SJCRH30 (cell line): Measurements from ENCODE around the gene CCDC183. TPM values are rescaled to one million over a fixed set of nuclear protein-coding genes. Genes with fewer than 3 reads are reported as not detected.

Experiments
- DNase-seq, 2 experiments: peaks; one replicate each; pipeline ENCODE4 v3.0.0-alpha.2; 2015 to 2020
- H3K27ac ChIP-seq: fragments of 250-450 bp; sonication (Bioruptor Pico); 2 replicates; pipeline ENCODE4 v1.5.1; 2020; ENCODE audit warnings: mild to moderate bottlenecking, moderate library complexity
- H3K27me3 ChIP-seq: fragments of 250-450 bp; sonication (Bioruptor Pico); 2 replicates; pipeline ENCODE4 v1.5.1; 2020; ENCODE audit warnings: mild to moderate bottlenecking, moderate library complexity
- H3K36me3 ChIP-seq: fragments of 250-450 bp; sonication (Bioruptor Pico); 2 replicates; pipeline ENCODE4 v1.5.1; 2020; ENCODE audit warnings: mild to moderate bottlenecking, moderate library complexity
- H3K4me1 ChIP-seq: fragments of 250-450 bp; sonication (Bioruptor Pico); 2 replicates; pipeline ENCODE4 v1.5.1; 2020; ENCODE audit warnings: mild to moderate bottlenecking, moderate library complexity
- H3K4me3 ChIP-seq: fragments of 250-450 bp; sonication (Bioruptor Pico); 2 replicates; pipeline ENCODE4 v1.5.1; 2020; ENCODE audit warnings: mild to moderate bottlenecking, moderate library complexity
- H3K9me3 ChIP-seq: fragments of 250-450 bp; sonication (Bioruptor Pico); replicated peaks from 2 replicates; pipeline ENCODE4 v1.5.1; 2020; ENCODE audit warnings: mild to moderate bottlenecking, moderate library complexity
- total RNA-seq: library from RNA; depleted of rRNA; stranded (reverse); fragments of >200 nt; shearing (Covaris generic); gene quantifications from 2 replicates; pipeline ENCODE4 v1.2.3, GENCODE V29; 2014; rRNA removed

Gene CCDC183
- total RNA-seq, 1 experiment from 2014 or later, result 0.14 TPM

DNA sequence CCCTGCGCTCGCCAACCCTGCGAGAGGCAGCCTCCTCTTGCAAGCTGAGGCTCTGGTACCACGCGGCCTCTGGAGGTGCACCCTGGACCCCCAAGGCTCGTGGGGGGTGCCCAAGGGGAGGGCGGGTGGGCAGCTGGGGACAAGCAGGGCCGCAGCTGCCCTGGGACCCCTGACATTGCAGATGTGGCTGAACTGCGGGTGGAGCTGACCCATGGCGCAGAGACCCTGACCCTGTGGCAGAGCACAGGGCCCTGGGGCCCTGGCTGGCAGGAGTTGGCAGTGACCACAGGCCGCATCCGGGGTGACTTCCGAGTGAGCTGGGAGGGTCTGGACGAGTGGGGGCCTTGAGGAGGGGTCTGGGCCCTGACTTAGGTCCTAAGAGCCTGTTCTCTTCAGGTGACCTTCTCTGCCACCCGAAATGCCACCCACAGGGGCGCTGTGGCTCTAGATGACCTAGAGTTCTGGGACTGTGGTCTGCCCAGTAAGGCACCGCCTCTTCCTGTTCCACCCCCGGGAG lies 57.5 kb downstream of the CCDC183 start:
- DNase-seq, result no peak
- H3K9me3 ChIP-seq, result no peaks in the 10 kb centered on the region
- no peak overlapping the region for H3K27ac ChIP-seq
- H3K27me3 ChIP-seq, result no peaks in the 10 kb centered on the region
- no peaks in the 10 kb centered on the region for H3K36me3 ChIP-seq
- H3K4me3 ChIP-seq, result no peak overlapping the region
- no peaks in the 10 kb centered on the region; the same call in 1 of the 2 replicates for H3K4me1 ChIP-seq

DNA sequence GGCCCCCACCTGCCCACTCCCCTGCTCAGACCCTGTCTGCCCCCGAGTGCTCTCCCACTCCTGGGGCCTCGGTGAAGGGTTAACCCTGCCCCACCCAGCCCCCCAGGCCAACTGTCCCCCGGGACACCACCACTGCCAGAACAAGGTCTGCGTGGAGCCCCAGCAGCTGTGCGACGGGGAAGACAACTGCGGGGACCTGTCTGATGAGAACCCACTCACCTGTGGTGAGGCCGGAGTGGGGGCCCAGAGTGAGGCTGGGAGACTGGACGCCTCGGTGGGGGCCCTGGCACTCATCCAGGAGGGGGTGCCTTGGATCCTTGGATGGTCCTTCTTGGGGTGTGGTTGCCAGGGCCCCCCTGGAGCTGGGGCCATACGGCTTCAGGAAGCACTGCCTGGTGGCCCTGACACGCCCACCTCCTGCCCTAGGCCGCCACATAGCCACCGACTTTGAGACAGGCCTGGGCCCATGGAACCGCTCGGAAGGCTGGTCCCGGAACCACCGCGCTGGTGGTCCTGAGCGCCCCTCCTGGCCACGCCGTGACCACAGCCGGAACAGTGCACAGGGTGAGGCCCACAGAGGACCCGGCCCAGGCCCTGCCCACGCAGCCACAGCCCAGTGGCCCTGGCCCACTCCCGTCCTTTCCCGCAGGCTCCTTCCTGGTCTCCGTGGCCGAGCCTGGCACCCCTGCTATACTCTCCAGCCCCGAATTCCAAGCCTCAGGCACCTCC lies 58.1 kb downstream of the CCDC183 start:
- Histone ChIP-seq H3K4me3 (no peak overlapping the region), H3K27me3 (no peaks in the 10 kb centered on the region), H3K27ac (no peak overlapping the region), H3K4me1 (no peaks in the 10 kb centered on the region; the same call in 1 of the 2 replicates), H3K9me3 (no peaks in the 10 kb centered on the region), H3K36me3 (no peaks in the 10 kb centered on the region)
- DNase-seq, result no peak

- no peak overlapping the region for H3K4me3 ChIP-seq
- H3K27ac ChIP-seq, result no peak overlapping the region
- no peaks in the 10 kb centered on the region for H3K9me3 ChIP-seq
- 0 out of 2 replicates have a peak, but pooled peaks cover 2% of the 10 kb centered on the region for H3K36me3 ChIP-seq
- no peak for DNase-seq
- no peaks in the 10 kb centered on the region; the same call in 1 of the 2 replicates for H3K4me1 ChIP-seq
- H3K27me3 ChIP-seq, result no peaks in the 10 kb centered on the region
Measured at GRCh38 chr9:136854842-136855460, 58.8 kb downstream of the CCDC183 start.

GRCh38 chr9:136855461-136856078 lies 59.4 kb downstream of the CCDC183 start:
- no peaks in the 10 kb centered on the region for H3K9me3 ChIP-seq
- no peak overlapping the region for H3K4me3 ChIP-seq
- H3K27ac ChIP-seq, result no peak overlapping the region
- no peak for DNase-seq
- no peaks in the 10 kb centered on the region for H3K4me1 ChIP-seq
- H3K27me3 ChIP-seq, result no peaks in the 10 kb centered on the region
- 0 out of 2 replicates have a peak, but pooled peaks cover 2% of the 10 kb centered on the region for H3K36me3 ChIP-seq

- H3K27me3 ChIP-seq, result no peaks in the 10 kb centered on the region
- no peaks in the 10 kb centered on the region for H3K9me3 ChIP-seq
- H3K27ac ChIP-seq, result no peak overlapping the region
- no peak overlapping the region for H3K4me3 ChIP-seq
- DNase-seq, result no peak
- no peaks in the 10 kb centered on the region for H3K4me1 ChIP-seq
- 0 out of 2 replicates have a peak, but pooled peaks cover 2% of the 10 kb centered on the region for H3K36me3 ChIP-seq
Measured at GRCh38 chr9:136856079-136856476, 59.9 kb downstream of the CCDC183 start.

DNA sequence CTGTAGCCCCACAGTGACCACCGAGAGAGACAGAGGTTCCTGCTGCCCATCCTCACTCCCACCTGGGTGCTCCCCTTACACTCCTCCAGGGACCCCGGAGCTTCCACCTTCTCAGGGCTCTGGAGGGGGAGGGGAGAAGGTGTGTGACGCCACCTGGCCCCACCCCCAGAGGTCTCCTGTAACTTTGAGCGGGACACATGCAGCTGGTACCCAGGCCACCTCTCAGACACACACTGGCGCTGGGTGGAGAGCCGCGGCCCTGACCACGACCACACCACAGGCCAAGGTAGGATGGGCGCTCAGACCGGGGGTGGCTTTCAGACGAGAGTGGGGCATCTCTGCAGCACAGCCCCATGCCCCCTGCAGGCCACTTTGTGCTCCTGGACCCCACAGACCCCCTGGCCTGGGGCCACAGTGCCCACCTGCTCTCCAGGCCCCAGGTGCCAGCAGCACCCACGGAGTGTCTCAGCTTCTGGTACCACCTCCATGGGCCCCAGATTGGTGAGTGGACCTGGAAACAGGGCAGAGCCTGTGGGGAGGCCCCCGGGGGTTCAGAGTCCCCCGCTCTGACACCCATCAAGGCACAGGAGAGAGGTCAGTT lies 60.5 kb downstream of the CCDC183 start:
- no peak overlapping the region for H3K27ac ChIP-seq
- no peak overlapping the region for H3K4me3 ChIP-seq
- no peaks in the 10 kb centered on the region for H3K4me1 ChIP-seq
- no peak for DNase-seq
- H3K27me3 ChIP-seq, result no peaks in the 10 kb centered on the region
- H3K36me3 ChIP-seq, result peaks cover 2% of the 10 kb centered on the region; the same call in 1 of the 2 replicates
- H3K9me3 ChIP-seq, result no peaks in the 10 kb centered on the region

DNA sequence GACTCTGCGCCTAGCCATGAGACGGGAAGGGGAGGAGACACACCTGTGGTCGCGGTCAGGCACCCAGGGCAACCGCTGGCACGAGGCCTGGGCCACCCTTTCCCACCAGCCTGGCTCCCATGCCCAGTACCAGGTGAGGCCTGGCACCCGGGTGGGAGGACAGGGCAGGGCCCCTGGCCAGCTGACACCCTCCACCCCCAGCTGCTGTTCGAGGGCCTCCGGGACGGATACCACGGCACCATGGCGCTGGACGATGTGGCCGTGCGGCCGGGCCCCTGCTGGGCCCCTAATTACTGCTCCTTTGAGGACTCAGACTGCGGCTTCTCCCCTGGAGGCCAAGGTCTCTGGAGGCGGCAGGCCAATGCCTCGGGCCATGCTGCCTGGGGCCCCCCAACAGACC lies 61.0 kb downstream of the CCDC183 start:
- H3K4me1 ChIP-seq, result no peaks in the 10 kb centered on the region
- H3K27me3 ChIP-seq, result no peaks in the 10 kb centered on the region
- no peak for DNase-seq
- no peak overlapping the region for H3K27ac ChIP-seq
- no peak overlapping the region for H3K4me3 ChIP-seq
- no peaks in the 10 kb centered on the region for H3K9me3 ChIP-seq
- peaks cover 2% of the 10 kb centered on the region; the same call in 1 of the 2 replicates for H3K36me3 ChIP-seq

Other genes with a start within 250 kb of the CCDC183 start
- gene EGFL7, start 133.4 kb upstream of the CCDC183 start, total RNA-seq, result 0.71 and 0.81 TPM in 2 replicates
- 11.2 and 11.8 TPM in 2 replicates for gene AGPAT2, start 108.9 kb upstream of the CCDC183 start, total RNA-seq
- 5.0 and 6.1 TPM in 2 replicates for gene DIPK1B, start 83.8 kb upstream of the CCDC183 start, total RNA-seq
- gene LCN10, start 53.4 kb upstream of the CCDC183 start, total RNA-seq, result 0.10 TPM in 1 of 2 replicates, not detected in the other
- gene LCN6, start 47.8 kb upstream of the CCDC183 start, total RNA-seq, result not detected in 2 replicates
- gene LCN8, start 38.1 kb upstream of the CCDC183 start, total RNA-seq, result not detected in 2 replicates
- gene LCN15, start 31.8 kb upstream of the CCDC183 start, total RNA-seq, result not detected in 2 replicates
- gene TMEM141, start 5.0 kb upstream of the CCDC183 start, total RNA-seq, result 17.3 and 26.2 TPM in 2 replicates
- gene RABL6, start 11.6 kb downstream of the CCDC183 start, total RNA-seq, result 102 and 108 TPM in 2 replicates
- 0.35 and 0.77 TPM in 2 replicates for gene AJM1, start 46.1 kb downstream of the CCDC183 start, total RNA-seq
- gene PHPT1, start 53.1 kb downstream of the CCDC183 start, total RNA-seq, result 79.9 and 109 TPM in 2 replicates
- gene MAMDC4, start 56.0 kb downstream of the CCDC183 start, total RNA-seq, result 1.9 and 4.4 TPM in 2 replicates
- 410 and 447 TPM in 2 replicates for gene EDF1, start 70.0 kb downstream of the CCDC183 start, total RNA-seq
- gene TRAF2, start 90.2 kb downstream of the CCDC183 start, total RNA-seq, result 19.5 and 23.6 TPM in 2 replicates
- 37.1 and 40.4 TPM in 2 replicates for gene FBXW5, start 148.4 kb downstream of the CCDC183 start, total RNA-seq
- gene C8G, start 148.9 kb downstream of the CCDC183 start, total RNA-seq, result not detected in 2 replicates
- gene LCN12, start 155.9 kb downstream of the CCDC183 start, total RNA-seq, result not detected in 2 replicates
- not detected in 2 replicates for gene PTGDS, start 181.2 kb downstream of the CCDC183 start, total RNA-seq
- gene LCNL1, start 186.7 kb downstream of the CCDC183 start, total RNA-seq, result not detected in 2 replicates
- gene PAXX, start 196.1 kb downstream of the CCDC183 start, total RNA-seq, result 25.9 and 27.8 TPM in 2 replicates
- gene CLIC3, start 200.2 kb downstream of the CCDC183 start, total RNA-seq, result 0.28 and 0.55 TPM in 2 replicates
- gene ABCA2, start 231.9 kb downstream of the CCDC183 start, total RNA-seq, result 4.0 and 4.6 TPM in 2 replicates
- gene FUT7, start 235.8 kb downstream of the CCDC183 start, total RNA-seq, result not detected in 2 replicates
- gene NPDC1, start 249.8 kb downstream of the CCDC183 start, total RNA-seq, result 0.51 and 0.91 TPM in 2 replicates